GM12864 (cell line): Measurements from ENCODE around the gene NR6A1.

ENCODE experiments used
- DNase-seq: peaks from one replicate; pipeline ENCODE4 v3.0.0-alpha.2; 2011; ENCODE audit warnings: low read depth
- H3K4me3 ChIP-seq: 2 replicates; pipeline ENCODE4 v1.5.1; 2011; ENCODE audit warnings: mild to moderate bottlenecking, low read depth, low read length, control low read depth
- TF ChIP-seq, protein P1 (sequence below): IDR thresholded peaks from 2 replicates; pipeline ENCODE4 v1.5.1; 2011; ENCODE audit warnings: low read depth, mild to moderate bottlenecking, moderate library complexity, low read length, control low read depth, inconsistent platforms; ENCODE audit errors: missing control alignments

The NR6A1 gene

DNA sequence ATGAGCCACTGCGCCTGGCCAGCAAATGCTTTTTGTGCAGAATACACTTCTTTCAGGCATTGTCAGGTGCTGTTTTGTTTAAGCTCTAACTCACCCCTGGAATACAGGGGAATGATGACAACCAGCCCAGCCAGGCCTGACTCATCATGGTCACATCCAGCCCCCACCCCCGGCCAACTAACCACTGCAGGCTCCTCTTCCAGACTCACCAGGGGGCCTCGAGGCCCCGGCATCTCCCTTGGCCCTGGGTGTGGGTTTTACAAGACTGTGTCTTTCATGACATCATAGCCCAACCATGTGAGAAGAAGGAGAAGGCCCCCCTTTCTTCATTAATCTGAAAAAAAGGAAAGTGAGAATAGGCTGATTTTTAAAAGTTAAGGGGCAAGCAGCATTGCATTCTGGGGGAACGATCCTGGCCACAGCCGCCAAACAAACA, 41.3 kb upstream of the NR6A1 start:
- DNase-seq = no peak
- no peak overlapping the region for H3K4me3 ChIP-seq
- TF ChIP-seq, protein P1, sequence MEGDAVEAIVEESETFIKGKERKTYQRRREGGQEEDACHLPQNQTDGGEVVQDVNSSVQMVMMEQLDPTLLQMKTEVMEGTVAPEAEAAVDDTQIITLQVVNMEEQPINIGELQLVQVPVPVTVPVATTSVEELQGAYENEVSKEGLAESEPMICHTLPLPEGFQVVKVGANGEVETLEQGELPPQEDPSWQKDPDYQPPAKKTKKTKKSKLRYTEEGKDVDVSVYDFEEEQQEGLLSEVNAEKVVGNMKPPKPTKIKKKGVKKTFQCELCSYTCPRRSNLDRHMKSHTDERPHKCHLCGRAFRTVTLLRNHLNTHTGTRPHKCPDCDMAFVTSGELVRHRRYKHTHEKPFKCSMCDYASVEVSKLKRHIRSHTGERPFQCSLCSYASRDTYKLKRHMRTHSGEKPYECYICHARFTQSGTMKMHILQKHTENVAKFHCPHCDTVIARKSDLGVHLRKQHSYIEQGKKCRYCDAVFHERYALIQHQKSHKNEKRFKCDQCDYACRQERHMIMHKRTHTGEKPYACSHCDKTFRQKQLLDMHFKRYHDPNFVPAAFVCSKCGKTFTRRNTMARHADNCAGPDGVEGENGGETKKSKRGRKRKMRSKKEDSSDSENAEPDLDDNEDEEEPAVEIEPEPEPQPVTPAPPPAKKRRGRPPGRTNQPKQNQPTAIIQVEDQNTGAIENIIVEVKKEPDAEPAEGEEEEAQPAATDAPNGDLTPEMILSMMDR = no peak

DNA sequence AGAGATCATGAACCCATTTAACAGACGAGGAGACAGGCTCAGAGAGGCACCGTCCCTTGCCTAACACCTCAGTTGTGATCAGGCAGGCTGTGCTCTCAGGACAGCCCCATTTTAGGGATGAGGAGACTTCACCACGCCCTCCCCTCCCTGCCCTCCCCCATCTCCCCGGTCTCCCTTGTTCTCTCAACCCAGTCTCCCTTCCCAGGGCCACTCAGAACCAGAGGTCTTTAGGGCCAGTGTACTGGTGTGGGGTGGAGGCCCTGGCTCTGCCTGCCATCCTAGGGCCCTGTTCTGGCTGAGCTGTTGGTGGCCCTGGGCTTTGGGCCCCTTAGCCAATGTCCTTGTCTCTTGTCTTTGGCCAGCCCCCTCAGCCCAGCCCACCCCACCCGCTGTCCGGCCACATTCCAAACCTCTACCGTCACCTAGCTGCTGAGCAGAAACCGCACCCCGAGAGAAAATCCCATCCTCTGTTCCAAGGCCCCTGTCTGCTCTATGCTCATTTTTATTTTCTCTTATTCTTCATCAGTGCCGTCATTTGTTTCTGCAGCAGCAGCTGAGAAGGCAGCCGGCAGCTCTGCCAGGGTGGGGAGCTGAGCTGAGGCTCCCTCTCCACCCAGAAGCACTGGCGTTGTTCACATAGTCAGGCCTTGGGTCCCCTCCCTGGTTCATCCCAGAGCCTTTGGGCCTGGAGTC, 39.7 kb upstream of the NR6A1 start:
- DNase-seq = no peak
- no peak overlapping the region for H3K4me3 ChIP-seq
- TF ChIP-seq, protein P1 = no peak

DNA sequence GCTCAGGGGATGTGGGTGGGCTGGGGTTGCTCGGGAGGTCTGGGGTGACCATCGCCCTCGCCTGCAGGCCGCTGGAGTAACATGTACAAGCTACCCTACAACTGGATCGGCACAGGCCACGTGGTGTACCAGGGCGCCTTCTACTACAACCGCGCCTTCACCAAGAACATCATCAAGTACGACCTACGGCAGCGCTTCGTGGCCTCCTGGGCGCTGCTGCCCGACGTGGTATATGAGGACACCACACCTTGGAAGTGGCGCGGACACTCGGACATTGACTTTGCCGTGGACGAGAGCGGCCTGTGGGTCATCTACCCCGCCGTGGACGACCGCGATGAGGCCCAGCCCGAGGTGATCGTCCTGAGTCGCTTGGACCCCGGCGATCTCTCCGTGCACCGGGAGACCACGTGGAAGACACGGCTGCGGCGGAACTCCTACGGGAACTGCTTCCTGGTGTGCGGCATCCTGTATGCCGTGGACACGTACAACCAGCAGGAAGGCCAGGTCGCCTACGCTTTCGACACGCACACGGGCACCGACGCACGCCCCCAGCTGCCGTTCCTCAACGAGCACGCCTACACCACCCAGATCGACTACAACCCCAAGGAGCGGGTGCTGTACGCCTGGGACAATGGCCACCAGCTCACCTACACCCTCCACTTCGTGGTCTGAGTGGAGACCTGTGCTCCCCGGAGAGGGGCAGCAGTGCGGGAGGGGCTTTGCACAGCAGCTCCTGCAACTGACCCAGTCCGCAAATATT, 38.8 kb upstream of the NR6A1 start:
- H3K4me3 ChIP-seq = no peak overlapping the region
- no peak for DNase-seq
- TF ChIP-seq, protein P1 = no peak

DNA sequence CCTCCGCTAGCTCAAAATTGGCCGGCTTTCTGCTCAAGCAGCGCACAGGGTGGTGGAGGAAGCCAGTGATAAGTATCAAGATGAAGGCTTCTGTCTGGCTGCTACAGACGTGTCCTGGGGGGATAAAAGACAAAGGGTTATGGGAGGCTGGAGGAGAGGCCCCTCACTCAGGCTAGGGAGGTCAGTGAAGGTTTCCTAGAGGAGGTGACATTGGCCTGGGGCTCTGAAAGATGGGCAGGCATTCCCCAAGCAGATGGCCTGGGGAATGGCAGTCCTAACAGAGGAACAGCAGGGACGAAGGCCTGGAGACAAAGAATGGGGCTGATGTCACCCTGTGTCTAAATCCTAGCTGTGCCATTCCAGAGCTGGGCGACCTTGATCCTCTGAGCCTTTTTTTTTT, 38.1 kb upstream of the NR6A1 start:
- no peak for DNase-seq
- no peak overlapping the region for H3K4me3 ChIP-seq
- TF ChIP-seq, protein P1 = no peak

DNA sequence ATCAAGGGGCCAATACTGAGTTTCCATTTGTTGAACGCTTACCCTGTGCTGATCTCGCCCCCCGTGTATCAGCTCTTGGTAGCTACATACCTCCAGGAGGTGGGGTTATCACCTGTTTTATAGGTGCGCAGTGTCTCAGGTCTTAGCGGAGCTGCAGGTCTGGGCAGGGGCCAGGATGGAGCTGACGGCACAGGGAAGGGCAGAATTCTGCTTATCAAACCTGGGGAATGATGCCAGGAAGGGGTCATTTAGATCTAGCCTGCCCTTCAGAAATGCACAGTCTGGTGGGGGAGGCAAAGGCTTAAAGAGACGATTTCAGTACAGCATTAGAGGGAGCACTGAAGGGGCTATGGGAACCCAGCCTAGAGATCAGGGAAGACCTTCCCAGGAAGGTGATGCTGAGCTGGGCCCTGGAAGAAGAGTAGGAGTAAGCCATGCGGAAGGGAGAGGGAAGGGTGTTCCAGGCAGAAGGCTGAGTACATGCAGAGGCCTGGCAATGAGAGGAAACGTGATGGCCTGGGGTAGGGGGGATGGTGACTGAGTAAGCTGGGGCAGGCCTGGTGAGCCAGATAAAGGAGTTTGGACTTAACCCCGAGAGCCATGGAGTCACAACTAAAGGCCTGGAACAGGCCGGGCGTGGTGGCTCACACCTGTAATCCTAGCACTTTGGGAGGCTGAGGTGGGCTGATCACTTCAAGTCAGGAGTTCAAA, 37.3 kb upstream of the NR6A1 start:
- DNase-seq = no peak
- TF ChIP-seq, protein P1 = no peak
- no peak overlapping the region for H3K4me3 ChIP-seq

- no peak overlapping the region for H3K4me3 ChIP-seq
- TF ChIP-seq, protein P1 = no peak
- no peak for DNase-seq
Measured at GRCh38 chr9:124805186-124805585, 34.1 kb upstream of the NR6A1 start.
